CD4-positive, alpha-beta memory T cell (primary cell): ENCODE results near the gene WDFY2. TPM values are rescaled to one million over a fixed set of nuclear protein-coding genes. Genes with fewer than 3 reads are reported as not detected.
A peak's percentile ranks its signal among the peaks of the same experiment; 100 is the strongest.

Experiments used
- CTCF ChIA-PET: fragments of 350-600 bp; sonication (Branson Sonifier 250); formaldehyde crosslinking; loops from one replicate; lab custom pipeline; 2021; ENCODE audit warnings: inconsistent platforms; ENCODE audit not compliant: partially characterized antibody; lab: Charles Lee
- POLR2A ChIA-PET: fragments of 350-600 bp; sonication (Branson Sonifier 250); formaldehyde crosslinking; loops from one replicate; lab custom pipeline; 2021; ENCODE audit not compliant: partially characterized antibody; lab: Charles Lee
- DNase-seq, 5 donors: peaks; one replicate each; pipeline versions ENCODE4 v3.0.0 to v3.0.0-alpha.2; 2020 to 2022; ENCODE audit warnings: mixed read lengths in 1 of 5
- H3K27ac ChIP-seq: one replicate; pipeline ENCODE4 v1.7.0; 2013; ENCODE audit warnings: low read depth, low read length
- H3K27me3 ChIP-seq: 2 replicates; pipeline ENCODE4 v1.7.0; 2013; ENCODE audit warnings: mild to moderate bottlenecking, low read length, moderate library complexity; ENCODE audit not compliant: insufficient read depth
- H3K36me3 ChIP-seq: 2 replicates; pipeline ENCODE4 v1.7.0; 2013; ENCODE audit warnings: mild to moderate bottlenecking, low read length, moderate library complexity; ENCODE audit not compliant: insufficient read depth
- H3K4me1 ChIP-seq: 2 replicates; pipeline ENCODE4 v1.7.0; 2013; ENCODE audit warnings: mild to moderate bottlenecking, low read length, moderate library complexity; ENCODE audit not compliant: insufficient read depth
- H3K4me3 ChIP-seq, 2 donors: one replicate each; pipeline ENCODE4 v1.7.0; 2013; ENCODE audit warnings: low read length in 2 of 2, mild to moderate bottlenecking in 1 of 2
- H3K9me3 ChIP-seq, 2 donors: one replicate each; pipeline ENCODE4 v1.7.0; 2013; ENCODE audit warnings: low read length in 2 of 2, control low read depth in 1 of 2; ENCODE audit not compliant: control insufficient read depth in 1 of 2
- H3K27ac Mint-ChIP-seq, 7 donors: one replicate each; pipeline ENCODE4 v1.8.0; 2020 to 2021; ENCODE audit warnings: mixed read lengths in 7 of 7, mild to moderate bottlenecking in 6 of 7, inconsistent platforms in 3 of 7, moderate library complexity in 3 of 7
- H3K27me3 Mint-ChIP-seq, 2 donors: one replicate each; pipeline ENCODE4 v1.8.0; 2020 to 2021; ENCODE audit warnings: mixed read lengths in 2 of 2
- H3K36me3 Mint-ChIP-seq, 2 donors: one replicate each; pipeline ENCODE4 v1.8.0; 2020 to 2021; ENCODE audit warnings: mixed read lengths in 2 of 2, inconsistent platforms in 1 of 2, mild to moderate bottlenecking in 1 of 2
- H3K4me1 Mint-ChIP-seq, 4 donors: one replicate each; pipeline ENCODE4 v1.8.0; 2020 to 2021; ENCODE audit warnings: mixed read lengths in 4 of 4, mild to moderate bottlenecking in 1 of 4
- H3K4me3 Mint-ChIP-seq, 8 donors: one replicate each; pipeline ENCODE4 v1.8.0; 2020 to 2021; ENCODE audit warnings: mixed read lengths in 8 of 8, mild to moderate bottlenecking in 7 of 8, moderate library complexity in 6 of 8, inconsistent platforms in 3 of 8
- H3K9me3 Mint-ChIP-seq, 8 donors: one replicate each; pipeline ENCODE4 v1.8.0; 2020 to 2021; ENCODE audit warnings: mixed read lengths in 8 of 8, mild to moderate bottlenecking in 5 of 8, inconsistent platforms in 3 of 8, moderate library complexity in 1 of 8
- intact Hi-C: fragments of 100-400 bp; cut with micrococcal nuclease; formaldehyde crosslinking; loops from one replicate; pipeline ENCODE4 v1.15.1; 2023
- polyA plus RNA-seq, 2 donors: library from polyadenylated mRNA; unstranded; fragments of 300-500 nt; fragmentation: Illumina TruSeq; gene quantifications; one replicate each; pipeline ENCODE4 v1.2.3, GENCODE V29; 2021
- total RNA-seq, 2 experiments: library from RNA; stranded (reverse); gene quantifications; one replicate each; pipeline ENCODE4 v1.2.3, GENCODE V29; 2021

WDFY2 gene
- total and polyA plus RNA-seq, 4 experiments from 2014 or later, result 3.8 to 21.8 (median 14.5) TPM

DNA sequence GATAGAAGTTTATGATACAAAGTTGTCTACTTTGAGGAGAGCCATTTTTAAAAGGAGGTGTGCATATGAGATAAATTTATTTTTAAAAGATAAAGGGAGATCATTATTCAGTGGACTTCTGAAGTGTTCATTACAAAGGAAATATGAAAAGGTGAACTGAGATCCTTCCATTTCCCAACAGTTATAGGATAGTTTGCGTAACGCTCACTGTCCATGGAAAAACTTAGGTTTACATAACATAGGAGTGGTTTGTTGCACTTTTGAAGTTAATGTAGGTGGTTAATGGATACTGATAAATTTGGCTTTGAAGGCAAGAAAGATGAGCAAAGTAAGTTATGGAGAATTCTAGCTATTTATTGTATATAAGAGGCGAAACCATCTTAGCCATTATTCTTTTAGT lies 92.5 kb downstream of the WDFY2 start:
- no peak overlapping the region for H3K27ac ChIP-seq
- H3K36me3 ChIP-seq, result no peaks in the 10 kb centered on the region
- H3K4me1 Mint-ChIP-seq, result peaks cover 0 to 18% (median 10%) of the 10 kb centered on the region in 4 donors
- H3K9me3 ChIP-seq, result no peaks in the 10 kb centered on the region
- POLR2A ChIA-PET, result no interaction called here
- no peaks in the 10 kb centered on the region for H3K27me3 ChIP-seq
- peaks cover 18 to 42% of the 10 kb centered on the region in 2 donors for H3K36me3 Mint-ChIP-seq
- peak overlapping the region in 1 of 7 donors; percentile 72 for H3K27ac Mint-ChIP-seq
- no peak for DNase-seq
- no peak overlapping the region for H3K4me3 ChIP-seq
- CTCF ChIA-PET, result no interaction called here
- no peaks in the 10 kb centered on the region for H3K4me1 ChIP-seq
- H3K27me3 Mint-ChIP-seq, result no peaks in the 10 kb centered on the region
- H3K4me3 Mint-ChIP-seq, result no peak overlapping the region
- H3K9me3 Mint-ChIP-seq, result peaks cover 0 to 2% (median 0%) of the 10 kb centered on the region in 8 donors
- intact Hi-C loops, result no loop called here

DNA sequence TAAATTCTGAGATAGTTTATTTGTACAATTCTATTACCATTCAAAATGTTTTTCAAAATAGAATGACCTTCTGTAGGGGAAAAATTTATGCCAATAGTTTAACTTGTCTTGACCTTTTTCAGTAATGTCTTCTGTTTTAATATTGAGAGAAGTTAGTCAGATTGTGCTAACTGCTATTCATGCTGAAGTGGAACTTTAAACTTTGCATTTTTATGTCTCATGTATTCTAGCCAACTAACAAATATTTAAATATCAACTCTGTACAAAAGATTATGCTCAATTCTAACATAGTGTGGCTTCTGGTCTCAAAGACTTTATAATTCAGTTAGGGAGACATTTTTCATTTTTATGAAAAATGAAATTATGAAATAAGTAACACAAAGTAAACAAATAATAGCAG lies 94.2 kb downstream of the WDFY2 start:
- no peaks in the 10 kb centered on the region for H3K36me3 ChIP-seq
- no peaks in the 10 kb centered on the region for H3K9me3 ChIP-seq
- H3K4me1 Mint-ChIP-seq, result peaks cover 0 to 13% (median 3%) of the 10 kb centered on the region in 4 donors
- no peaks in the 10 kb centered on the region for H3K27me3 Mint-ChIP-seq
- no peaks in the 10 kb centered on the region for H3K27me3 ChIP-seq
- POLR2A ChIA-PET, result no interaction called here
- no peak overlapping the region for H3K4me3 Mint-ChIP-seq
- CTCF ChIA-PET, result interaction anchor here (0.6 kb wide), 1 partner anchor 126 kb away, joined by 3 read pairs; no protein-coding TSS in a partner anchor
- H3K27ac Mint-ChIP-seq, result no peak overlapping the region
- H3K9me3 Mint-ChIP-seq, result peaks cover 0 to 2% (median 0%) of the 10 kb centered on the region in 8 donors
- intact Hi-C loops, result no loop called here
- H3K36me3 Mint-ChIP-seq, result peaks cover 23 to 50% of the 10 kb centered on the region in 2 donors
- no peak overlapping the region for H3K4me3 ChIP-seq
- no peak overlapping the region for H3K27ac ChIP-seq
- no peaks in the 10 kb centered on the region for H3K4me1 ChIP-seq
- no peak for DNase-seq

DNA sequence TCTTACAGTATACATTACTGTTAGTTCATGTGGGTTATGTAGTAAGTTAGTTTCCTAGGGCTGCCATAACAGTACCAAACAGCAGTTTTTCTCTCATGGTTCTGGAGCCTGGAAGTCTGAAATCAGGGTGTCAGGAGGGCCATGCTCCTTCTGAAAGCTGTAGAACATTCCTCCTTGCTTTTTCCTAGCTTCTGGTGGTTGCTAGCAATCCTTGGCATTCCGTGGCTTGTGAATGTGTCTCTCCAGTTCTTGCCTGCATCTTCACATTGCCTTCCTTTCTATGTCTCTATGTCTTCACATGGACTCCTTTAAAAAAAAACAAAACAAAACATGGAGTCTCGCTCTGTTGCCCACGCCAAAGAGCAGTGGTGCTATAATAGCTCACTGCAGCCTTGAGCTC lies 95.4 kb downstream of the WDFY2 start:
- Histone ChIP-seq H3K4me1 (no peaks in the 10 kb centered on the region), H3K9me3 (no peaks in the 10 kb centered on the region), H3K27ac (no peak overlapping the region), H3K4me3 (no peak overlapping the region), H3K36me3 (no peaks in the 10 kb centered on the region), H3K27me3 (no peaks in the 10 kb centered on the region)
- no peak for DNase-seq
- CTCF ChIA-PET, result no interaction called here
- Mint-ChIP-seq H3K4me1 (peaks cover 0 to 11% (median 8%) of the 10 kb centered on the region in 4 donors), H3K27me3 (no peaks in the 10 kb centered on the region), H3K4me3 (no peak overlapping the region), H3K27ac (no peak overlapping the region), H3K36me3 (peaks cover 26 to 59% of the 10 kb centered on the region in 2 donors), H3K9me3 (peaks cover 0 to 2% (median 0%) of the 10 kb centered on the region in 8 donors)
- POLR2A ChIA-PET, result no interaction called here
- intact Hi-C loops, result no loop called here

DNA sequence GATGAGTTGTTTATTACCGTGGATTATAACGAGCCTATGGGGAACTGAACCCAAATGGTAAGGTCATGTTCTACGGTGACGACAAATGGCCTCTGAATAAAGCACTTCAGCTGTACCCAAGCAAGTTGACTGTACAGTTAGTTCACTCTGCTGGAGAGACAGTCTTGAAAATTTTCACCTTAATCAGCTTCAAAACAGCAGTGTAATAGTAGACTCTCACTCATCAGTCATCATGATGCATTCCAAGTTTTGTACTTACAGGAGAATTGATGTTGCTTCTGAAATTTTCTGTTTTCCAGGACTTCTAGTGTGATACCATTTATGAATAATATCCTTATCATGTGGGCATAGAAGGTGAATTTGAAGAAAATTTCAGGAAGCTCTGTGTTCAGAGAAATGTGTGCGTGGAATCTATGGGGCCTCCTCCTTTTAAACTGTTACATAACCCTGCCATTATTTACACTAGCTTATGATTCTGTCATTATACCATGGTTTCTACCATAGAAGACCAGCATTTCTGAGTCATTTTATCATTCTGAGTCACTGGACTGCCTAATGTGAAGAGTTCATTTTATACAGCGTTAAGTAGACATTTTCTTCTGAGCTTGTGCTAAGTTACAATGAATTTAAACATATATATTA lies 96.9 kb downstream of the WDFY2 start:
- intact Hi-C loops, result no loop called here
- Mint-ChIP-seq H3K36me3 (peaks cover 28 to 67% of the 10 kb centered on the region in 2 donors), H3K27ac (no peak overlapping the region), H3K4me3 (no peak overlapping the region), H3K4me1 (peaks cover 0 to 11% (median 8%) of the 10 kb centered on the region in 4 donors), H3K27me3 (no peaks in the 10 kb centered on the region), H3K9me3 (peaks cover 0 to 2% (median 0%) of the 10 kb centered on the region in 8 donors)
- no peak for DNase-seq
- Histone ChIP-seq H3K9me3 (no peaks in the 10 kb centered on the region), H3K36me3 (no peaks in the 10 kb centered on the region), H3K27ac (no peak overlapping the region), H3K27me3 (no peaks in the 10 kb centered on the region), H3K4me1 (no peaks in the 10 kb centered on the region), H3K4me3 (no peak overlapping the region)
- POLR2A ChIA-PET, result interaction anchor here (0.9 to 1.2 kb wide), 2 partner anchors 12 to 227 kb away, joined by 3 read pairs; no protein-coding TSS in a partner anchor
- CTCF ChIA-PET, result no interaction called here

DNA sequence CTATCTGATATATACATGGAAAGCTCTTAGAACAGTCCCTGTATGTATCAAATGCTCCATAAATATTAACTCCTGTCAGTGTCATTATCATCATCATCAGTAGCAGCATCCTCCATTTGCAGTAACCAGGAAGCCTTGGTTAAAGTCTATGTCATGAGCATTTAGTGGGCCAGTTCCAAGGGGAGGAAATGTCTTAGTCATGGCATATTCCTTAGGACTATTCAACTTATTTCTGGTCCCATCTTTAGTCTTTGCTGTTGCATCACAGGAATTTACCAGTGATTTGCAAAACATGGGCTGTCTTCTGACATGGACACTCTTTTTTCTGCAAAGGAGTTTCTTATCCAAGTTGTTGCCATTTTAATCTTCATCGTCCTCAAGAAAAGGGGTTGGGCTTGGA lies 98.4 kb downstream of the WDFY2 start:
- Mint-ChIP-seq H3K4me1 (peaks cover 0 to 12% (median 9%) of the 10 kb centered on the region in 4 donors), H3K36me3 (peaks cover 25 to 58% of the 10 kb centered on the region in 2 donors), H3K9me3 (peaks cover 0 to 2% (median 0%) of the 10 kb centered on the region in 8 donors), H3K4me3 (no peak overlapping the region), H3K27me3 (no peaks in the 10 kb centered on the region), H3K27ac (no peak overlapping the region)
- Histone ChIP-seq H3K27ac (no peak overlapping the region), H3K4me3 (no peak overlapping the region), H3K36me3 (no peaks in the 10 kb centered on the region), H3K27me3 (no peaks in the 10 kb centered on the region), H3K9me3 (no peaks in the 10 kb centered on the region), H3K4me1 (no peaks in the 10 kb centered on the region)
- no peak for DNase-seq
- ChIA-PET CTCF (no interaction called here), POLR2A (no interaction called here)
- intact Hi-C loops, result no loop called here

DNA sequence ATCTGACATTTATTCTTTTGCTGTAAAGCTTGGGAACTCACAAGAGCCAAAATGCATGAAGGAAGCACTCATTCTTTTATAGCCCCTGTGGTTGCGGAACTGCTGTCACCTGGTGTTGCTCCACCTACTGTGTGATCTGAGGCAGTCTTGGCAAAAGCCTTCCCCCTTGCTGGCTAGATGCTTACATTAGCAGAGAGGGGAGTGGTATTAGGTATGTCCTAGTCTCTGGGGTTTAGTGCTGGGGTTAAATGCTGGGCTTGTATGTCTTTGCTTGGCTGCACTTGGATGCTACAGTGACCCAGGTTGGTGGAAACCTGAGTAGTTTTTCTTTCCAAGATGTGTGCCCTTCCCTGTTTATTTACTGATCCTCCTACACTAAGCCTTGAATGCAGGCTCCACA lies 99.3 kb downstream of the WDFY2 start:
- peak overlapping the region in 1 of 7 donors; percentile 48 for H3K27ac Mint-ChIP-seq
- POLR2A ChIA-PET, result no interaction called here
- DNase-seq, result no peak
- H3K4me1 Mint-ChIP-seq, result peaks cover 0 to 17% (median 14%) of the 10 kb centered on the region in 4 donors
- CTCF ChIA-PET, result interaction anchor here (0.6 to 1.1 kb wide), 3 partner anchors 41 to 263 kb away, joined by 3 read pairs; no protein-coding TSS in a partner anchor
- Histone ChIP-seq H3K36me3 (no peaks in the 10 kb centered on the region), H3K4me1 (no peaks in the 10 kb centered on the region), H3K27ac (no peak overlapping the region), H3K27me3 (no peaks in the 10 kb centered on the region), H3K9me3 (no peaks in the 10 kb centered on the region), H3K4me3 (no peak overlapping the region)
- no peaks in the 10 kb centered on the region for H3K27me3 Mint-ChIP-seq
- H3K36me3 Mint-ChIP-seq, result peaks cover 24 to 50% of the 10 kb centered on the region in 2 donors
- H3K9me3 Mint-ChIP-seq, result peaks cover 0 to 2% (median 0%) of the 10 kb centered on the region in 8 donors
- intact Hi-C loops, result no loop called here
- no peak overlapping the region for H3K4me3 Mint-ChIP-seq

DNA sequence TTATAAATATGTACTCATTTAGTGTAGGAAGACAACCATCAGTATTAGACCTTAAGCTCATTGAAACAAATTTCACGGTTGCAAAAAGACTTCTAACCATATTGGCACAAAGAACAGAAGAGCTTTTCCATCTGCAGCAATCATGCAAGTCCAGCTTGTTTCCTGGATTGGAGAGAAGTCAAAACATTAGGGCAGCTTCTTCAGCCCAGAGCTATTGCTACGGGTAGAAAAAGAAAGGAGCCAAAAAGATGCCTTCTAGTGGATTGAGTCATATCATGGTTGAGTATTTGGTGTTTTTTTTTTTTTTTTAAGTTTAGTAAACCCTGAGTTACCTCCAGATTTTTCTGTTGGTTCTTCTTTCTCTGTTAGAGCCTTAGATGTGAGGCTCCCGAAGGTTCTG lies 99.8 kb downstream of the WDFY2 start:
- H3K4me1 Mint-ChIP-seq, result peaks cover 3 to 17% (median 14%) of the 10 kb centered on the region in 4 donors
- H3K27me3 ChIP-seq, result no peaks in the 10 kb centered on the region
- peaks cover 0 to 2% (median 0%) of the 10 kb centered on the region in 8 donors for H3K9me3 Mint-ChIP-seq
- intact Hi-C loops, result no loop called here
- no peak overlapping the region for H3K4me3 Mint-ChIP-seq
- H3K4me3 ChIP-seq, result no peak overlapping the region
- no peaks in the 10 kb centered on the region for H3K36me3 ChIP-seq
- no peaks in the 10 kb centered on the region for H3K9me3 ChIP-seq
- H3K27ac ChIP-seq, result no peak overlapping the region
- peaks cover 25 to 49% of the 10 kb centered on the region in 2 donors for H3K36me3 Mint-ChIP-seq
- H3K27me3 Mint-ChIP-seq, result no peaks in the 10 kb centered on the region
- no peak for DNase-seq
- H3K4me1 ChIP-seq, result no peaks in the 10 kb centered on the region
- CTCF ChIA-PET, result interaction anchor here (0.6 to 1.1 kb wide), 3 partner anchors 40 to 264 kb away, joined by 3 read pairs; no protein-coding TSS in a partner anchor
- POLR2A ChIA-PET, result no interaction called here
- H3K27ac Mint-ChIP-seq, result no peak overlapping the region
